ENCODE measurements around the gene UPP2. TPM values are rescaled to one million over a fixed set of nuclear protein-coding genes. Genes with fewer than 3 reads are reported as not detected.

UPP2 gene
- total RNA-seq, 1 donor, result not detected

GRCh38 chr2:158134055-158134454 lies 32.4 kb downstream of the UPP2 start:
- no peak overlapping the region for H3K4me3 ChIP-seq (ENCODE audit: low read depth, low read length)
- TF ChIP-seq CTCF (IDR thresholded peaks at IDR 0.05; ENCODE audit: insufficient read depth, low read length), result no peak
- DNase-seq (ENCODE audit: low read depth), result no peak

DNA sequence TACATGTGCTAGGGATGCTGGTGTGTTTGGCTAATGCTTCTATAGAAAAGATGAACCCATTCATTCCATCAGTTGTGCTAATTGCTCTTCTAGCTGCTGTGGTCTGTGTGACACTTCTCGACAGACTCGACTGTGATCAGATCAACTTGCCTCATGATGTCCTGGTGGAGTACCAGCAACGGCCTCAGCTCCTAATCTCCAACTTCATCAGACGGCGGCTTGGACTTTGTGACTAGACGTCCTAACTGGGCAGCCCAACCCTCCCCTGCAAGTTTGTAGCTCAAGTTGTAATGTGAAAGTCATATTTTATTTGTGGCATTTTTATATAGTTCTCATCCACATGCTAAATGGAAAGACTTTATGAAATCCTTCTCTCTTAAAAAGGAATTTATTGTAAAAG lies 33.0 kb downstream of the UPP2 start:
- TF ChIP-seq CTCF (IDR thresholded peaks at IDR 0.05; ENCODE audit: insufficient read depth, low read length), result no peak
- no peak overlapping the region for H3K4me3 ChIP-seq (ENCODE audit: low read depth, low read length)
- DNase-seq (ENCODE audit: low read depth), result no peak

- TF ChIP-seq CTCF (IDR thresholded peaks at IDR 0.05; ENCODE audit: insufficient read depth, low read length), result no peak
- no peak for DNase-seq (ENCODE audit: low read depth)
- no peak overlapping the region for H3K4me3 ChIP-seq (ENCODE audit: low read depth, low read length)
Measured at GRCh38 chr2:158135096-158135495, 33.4 kb downstream of the UPP2 start.

- DNase-seq (ENCODE audit: low read depth), result no peak
- no peak for TF ChIP-seq CTCF (IDR thresholded peaks at IDR 0.05; ENCODE audit: insufficient read depth, low read length)
- no peak overlapping the region for H3K4me3 ChIP-seq (ENCODE audit: low read depth, low read length)
Measured at GRCh38 chr2:158138255-158138654, 36.6 kb downstream of the UPP2 start.

GRCh38 chr2:158140201-158140600 lies 38.5 kb downstream of the UPP2 start:
- TF ChIP-seq CTCF (IDR thresholded peaks at IDR 0.05; ENCODE audit: insufficient read depth, low read length), result no peak
- H3K4me3 ChIP-seq (ENCODE audit: low read depth, low read length), result no peak overlapping the region
- no peak for DNase-seq (ENCODE audit: low read depth)

DNA sequence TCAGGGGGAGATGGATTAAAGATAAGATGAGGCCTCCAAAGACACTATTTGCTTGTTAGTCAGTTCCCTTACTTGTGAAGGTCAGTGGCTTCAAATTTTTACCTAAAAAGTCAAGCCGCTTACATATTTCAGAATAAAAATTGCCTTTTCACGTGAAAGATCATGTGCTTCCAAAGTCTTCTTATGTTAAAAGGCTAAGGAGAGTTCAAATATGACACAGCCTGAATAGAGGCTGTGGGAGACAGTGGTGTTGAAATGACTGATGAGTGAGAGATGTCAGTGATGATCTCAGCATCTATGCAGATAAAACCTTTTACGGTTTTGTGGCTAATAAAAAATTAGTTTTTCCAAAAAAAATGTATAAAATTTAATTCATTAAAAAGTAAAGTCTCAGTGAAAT lies 40.5 kb downstream of the UPP2 start:
- no peak for DNase-seq (ENCODE audit: low read depth)
- no peak for TF ChIP-seq CTCF (IDR thresholded peaks at IDR 0.05; ENCODE audit: insufficient read depth, low read length)
- no peak overlapping the region for H3K4me3 ChIP-seq (ENCODE audit: low read depth, low read length)

- peak; percentile 7 for DNase-seq (ENCODE audit: low read depth)
- no peak for TF ChIP-seq CTCF (IDR thresholded peaks at IDR 0.05; ENCODE audit: insufficient read depth, low read length)
- H3K4me3 ChIP-seq (ENCODE audit: low read depth, low read length), result no peak overlapping the region
Measured at GRCh38 chr2:158142568-158143332, 41.1 kb downstream of the UPP2 start.
